Neural cell (in vitro differentiated cells): ENCODE measurements around the gene THAP8. TPM values are rescaled to one million over a fixed set of nuclear protein-coding genes. Genes with fewer than 3 reads are reported as not detected.

ENCODE experiments used
- H2AFZ ChIP-seq: fragments of 200-600, 300-800 bp; sonication (generic), shearing (Covaris generic); 2 replicates; pipeline ENCODE4 v1.6.0; 2014; ENCODE audit warnings: low read depth, mild to moderate bottlenecking, antibody characterized with exemption, low read length, moderate library complexity
- H3F3A ChIP-seq: fragments of 200-600 bp; shearing (Covaris generic); 2 replicates; pipeline ENCODE4 v1.6.1; 2016; ENCODE audit warnings: mild to moderate bottlenecking, moderate library complexity, mixed read lengths, antibody characterized with exemption, low read length; ENCODE audit not compliant: insufficient read depth, poor library complexity, severe bottlenecking
- H3K27ac ChIP-seq: fragments of 200-600, 300-800 bp; sonication (generic), shearing (Covaris generic); 2 replicates; pipeline ENCODE4 v1.5.1; 2014; ENCODE audit warnings: mild to moderate bottlenecking, low read length, moderate library complexity
- H3K27me3 ChIP-seq: fragments of 300-800, 200-600 bp; sonication (generic), shearing (Covaris generic); 2 replicates; pipeline ENCODE4 v1.6.0; 2014; ENCODE audit warnings: mild to moderate bottlenecking, low read depth, low read length, moderate library complexity; ENCODE audit not compliant: insufficient read depth
- H3K36me3 ChIP-seq: fragments of 300-800, 200-600 bp; sonication (generic), shearing (Covaris generic); 2 replicates; pipeline ENCODE4 v1.5.1; 2014; ENCODE audit warnings: mild to moderate bottlenecking, antibody characterized with exemption, low read length, moderate library complexity; ENCODE audit not compliant: insufficient read depth
- H3K4me2 ChIP-seq: fragments of 300-800, 200-600 bp; sonication (generic), shearing (Covaris generic); 2 replicates; pipeline ENCODE4 v1.6.0; 2014; ENCODE audit warnings: mild to moderate bottlenecking, low read length
- H3K4me3 ChIP-seq: fragments of 300-800, 200-600 bp; sonication (generic), shearing (Covaris generic); 2 replicates; pipeline ENCODE4 v1.5.1; 2014; ENCODE audit warnings: mild to moderate bottlenecking, low read length, moderate library complexity
- H3K79me2 ChIP-seq: fragments of 200-600 bp; shearing (Covaris generic); replicated peaks from 2 replicates; pipeline ENCODE4 v1.6.0; 2014; ENCODE audit warnings: mild to moderate bottlenecking, low read length, moderate library complexity; ENCODE audit not compliant: insufficient read depth
- H3K9ac ChIP-seq: fragments of 300-800, 200-600 bp; sonication (generic), shearing (Covaris generic); 2 replicates; pipeline ENCODE4 v1.6.1; 2016; ENCODE audit warnings: mild to moderate bottlenecking, low read length, mixed read lengths
- H3K9me2 ChIP-seq: fragments of 200-600 bp; shearing (Covaris generic); 2 replicates; pipeline ENCODE4 v1.6.1; 2016; ENCODE audit warnings: mild to moderate bottlenecking, low read length, mixed read lengths; ENCODE audit not compliant: insufficient read depth
- H3K9me3 ChIP-seq: fragments of 200-600, 300-800 bp; sonication (generic), shearing (Covaris generic); 2 replicates; pipeline ENCODE4 v1.6.1; 2016; ENCODE audit warnings: mild to moderate bottlenecking, mixed run types, low read length, moderate library complexity, mixed read lengths
- H4K20me1 ChIP-seq: fragments of 200-600 bp; shearing (Covaris generic); 2 replicates; pipeline ENCODE4 v1.6.1; 2016; ENCODE audit warnings: mild to moderate bottlenecking, mixed run types; ENCODE audit not compliant: insufficient read depth
- CTCF ChIP-seq: fragments of 450-650 bp; IDR thresholded peaks from 2 replicates; pipeline ENCODE4 v1.5.1; 2014; ENCODE audit warnings: antibody characterized with exemption, mild to moderate bottlenecking, moderate library complexity; ENCODE audit not compliant: poor library complexity, severe bottlenecking
- EP300 ChIP-seq: fragments of 450-650 bp; conservative IDR thresholded peaks from 2 replicates; pipeline ENCODE4 v1.6.1; 2014; ENCODE audit warnings: antibody characterized with exemption, mild to moderate bottlenecking, moderate library complexity; ENCODE audit not compliant: poor library complexity, severe bottlenecking
- EZH2 ChIP-seq: fragments of 200-600, 300-800 bp; shearing (Covaris generic), sonication (generic); IDR thresholded peaks from 2 replicates; pipeline ENCODE4 v1.6.1; 2014; ENCODE audit warnings: antibody characterized with exemption, low read length, borderline replicate concordance, mild to moderate bottlenecking; ENCODE audit not compliant: insufficient read depth, poor library complexity, severe bottlenecking
- MXI1 ChIP-seq: fragments of 450-650 bp; conservative IDR thresholded peaks from 2 replicates; pipeline ENCODE4 v1.6.1; 2014; ENCODE audit warnings: antibody characterized with exemption, mild to moderate bottlenecking; ENCODE audit not compliant: poor library complexity, severe bottlenecking
- POLR2AphosphoS5 ChIP-seq: IDR thresholded peaks from 2 replicates; pipeline ENCODE4 v1.6.1; 2012
- RAD21 ChIP-seq: fragments of 450-650 bp; conservative IDR thresholded peaks from 2 replicates; pipeline ENCODE4 v1.6.1; 2014; ENCODE audit warnings: antibody characterized with exemption, mild to moderate bottlenecking, moderate library complexity
- REST ChIP-seq: IDR thresholded peaks from 2 replicates; pipeline ENCODE4 v1.6.1; 2012; ENCODE audit warnings: borderline replicate concordance
- SMC3 ChIP-seq: fragments of 450-650 bp; conservative IDR thresholded peaks from 2 replicates; pipeline ENCODE4 v1.6.1; 2014; ENCODE audit warnings: antibody characterized with exemption, mild to moderate bottlenecking, moderate library complexity; ENCODE audit not compliant: poor library complexity
- TAF1 ChIP-seq: IDR thresholded peaks from 2 replicates; pipeline ENCODE4 v1.6.1; 2012; ENCODE audit warnings: low read depth
- polyA plus RNA-seq: library from polyadenylated mRNA; depleted of rRNA; stranded (reverse); fragments of >200 nt; gene quantifications from 2 replicates; pipeline ENCODE4 v1.2.3, GENCODE V29; 2014

THAP8 gene
- polyA plus RNA-seq, 1 donor from 2014 or later: 5.5 TPM

GRCh38 chr19:36061367-36061766, 7.3 kb upstream of the THAP8 start:
- Histone ChIP-seq H3K4me2 (no peak overlapping the region), H4K20me1 (no peaks in the 10 kb centered on the region), H3F3A (no peaks in the 10 kb centered on the region), H3K4me3 (no peak overlapping the region), H2AFZ (no peak overlapping the region), H3K79me2 (peaks cover 5% of the 10 kb centered on the region), H3K27me3 (no peaks in the 10 kb centered on the region), H3K9me2 (no peaks in the 10 kb centered on the region), H3K36me3 (no peaks in the 10 kb centered on the region), H3K9ac (no peak overlapping the region), H3K9me3 (no peaks in the 10 kb centered on the region), H3K27ac (no peak overlapping the region)
- TF ChIP-seq SMC3: no peak
- no peak for TF ChIP-seq MXI1
- TF ChIP-seq EP300: no peak
- TF ChIP-seq TAF1: no peak
- TF ChIP-seq CTCF: no peak
- no peak for TF ChIP-seq POLR2AphosphoS5
- TF ChIP-seq EZH2: no peak
- no peak for TF ChIP-seq REST
- TF ChIP-seq RAD21: no peak

GRCh38 chr19:36060430-36060829, 6.3 kb upstream of the THAP8 start:
- TF ChIP-seq TAF1 (no peak), POLR2AphosphoS5 (no peak), CTCF (peak; percentile 54), SMC3 (peak; percentile 50), REST (no peak), RAD21 (peak; percentile 55), EZH2 (no peak), MXI1 (no peak), EP300 (no peak)
- no peak overlapping the region for H2AFZ ChIP-seq
- H3K79me2 ChIP-seq: peaks cover 8% of the 10 kb centered on the region
- H3K9ac ChIP-seq: no peak overlapping the region
- H4K20me1 ChIP-seq: no peaks in the 10 kb centered on the region
- H3K27ac ChIP-seq: no peak overlapping the region
- H3F3A ChIP-seq: no peaks in the 10 kb centered on the region
- no peak overlapping the region for H3K4me3 ChIP-seq
- no peaks in the 10 kb centered on the region for H3K27me3 ChIP-seq
- H3K36me3 ChIP-seq: no peaks in the 10 kb centered on the region
- no peaks in the 10 kb centered on the region for H3K9me2 ChIP-seq
- no peaks in the 10 kb centered on the region for H3K9me3 ChIP-seq
- no peak overlapping the region for H3K4me2 ChIP-seq
